Measurements from ENCODE around the gene BEST4.
"Not testable (repeated sequence)": the region's sequence is repeated elsewhere in the genome, so short reads cannot be mapped to it uniquely, and the experiment has no call there.

Gene BEST4

GRCh38 chr1:44819196-44819607, 31.2 kb upstream of the BEST4 start:
- no peak for DNase-seq

DNA sequence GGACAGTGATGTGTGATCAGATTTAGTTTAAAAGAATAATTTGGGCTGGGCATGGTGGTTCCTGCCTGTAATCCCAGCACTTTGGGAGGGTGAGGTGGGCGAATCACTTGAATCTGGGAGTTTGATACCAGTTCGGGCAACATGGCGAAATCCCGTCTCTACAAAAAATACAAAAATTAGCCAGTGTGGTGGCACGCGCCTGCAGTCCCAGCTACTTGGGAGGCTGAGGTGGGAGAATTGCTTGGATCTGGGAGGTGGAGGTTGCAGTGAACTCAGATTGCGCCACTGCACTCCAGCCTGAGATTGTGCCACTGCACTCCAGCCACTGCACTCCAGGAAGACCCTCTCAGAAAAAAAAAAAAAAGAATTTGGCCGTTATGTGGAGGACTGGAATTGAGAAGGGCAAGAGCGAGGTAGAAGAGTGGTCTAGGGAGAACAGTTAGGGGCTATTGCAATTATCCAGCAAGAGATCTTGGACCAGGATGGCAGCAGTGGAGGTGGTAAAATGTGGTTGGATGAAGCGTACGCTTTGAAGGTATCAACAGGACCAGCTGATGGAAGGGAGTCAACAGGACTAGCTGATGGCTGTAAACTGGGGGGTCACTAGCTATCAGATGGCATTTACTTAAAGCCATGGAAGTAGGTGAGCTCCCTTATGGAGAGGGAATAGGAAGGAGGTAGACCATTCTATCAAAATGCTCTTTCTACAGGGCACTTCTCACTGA, 30.0 kb upstream of the BEST4 start:
- no peak for DNase-seq

- no peak for DNase-seq
Observed at GRCh38 chr1:44817307-44817706, 29.3 kb upstream of the BEST4 start.

DNA sequence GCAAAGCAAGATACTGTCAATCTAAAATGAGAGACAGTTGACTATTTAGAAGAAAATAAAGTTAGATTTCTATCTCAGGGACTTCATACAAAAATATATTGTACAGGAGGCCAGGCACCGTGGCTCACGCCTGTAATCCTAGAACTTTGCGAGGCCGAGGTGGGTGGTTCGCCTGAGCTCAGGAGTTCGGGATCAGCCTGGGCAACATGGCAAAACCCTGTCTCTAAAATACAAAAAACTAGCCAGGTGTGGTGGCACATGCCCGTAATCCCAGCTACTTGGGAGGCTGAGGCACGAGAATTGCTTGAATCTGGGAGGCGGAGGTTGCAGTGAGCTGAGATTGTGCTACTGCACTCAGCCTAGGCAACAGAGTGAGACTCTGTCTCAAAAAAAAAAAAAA, 28.0 kb upstream of the BEST4 start:
- not testable (repeated sequence) for DNase-seq

GRCh38 chr1:44812822-44813543, 25.0 kb upstream of the BEST4 start:
- no peak for DNase-seq

DNA sequence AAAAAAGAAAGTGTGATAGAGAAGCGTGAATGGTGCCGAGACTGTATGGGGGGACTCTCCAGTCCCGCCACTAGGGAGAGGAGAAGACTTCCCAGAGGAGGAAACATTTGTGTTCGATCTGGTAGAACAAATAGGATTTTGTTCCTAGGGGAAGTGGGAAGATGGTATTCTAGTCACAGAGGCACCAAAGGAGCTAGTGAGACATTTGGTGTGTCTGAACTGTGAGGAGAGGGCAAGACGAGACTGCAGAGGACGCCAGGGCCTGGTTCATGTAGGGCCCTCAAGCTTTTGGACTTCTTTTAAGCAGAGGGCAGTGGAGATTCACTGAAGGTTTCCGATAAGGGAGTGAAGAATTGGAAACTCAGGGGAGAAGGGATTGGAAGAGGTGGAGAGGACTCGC, 23.3 kb upstream of the BEST4 start:
- DNase-seq, result no peak

DNA sequence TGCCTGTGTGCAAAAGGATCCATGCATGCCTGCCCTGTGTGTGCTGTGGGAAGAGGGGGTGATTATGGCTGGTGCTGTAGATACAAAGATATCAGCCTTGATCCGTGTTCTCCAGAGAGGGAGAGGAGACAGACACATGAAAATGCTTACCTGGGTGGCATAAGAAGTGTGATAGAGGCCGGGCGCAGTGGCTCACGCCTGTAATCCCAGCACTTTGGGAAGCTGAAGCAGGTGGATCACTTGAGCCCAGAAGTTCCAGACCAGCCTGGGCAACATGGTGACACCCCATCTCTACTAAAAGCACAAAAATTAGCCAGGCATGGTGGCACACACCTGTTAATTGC, 22.8 kb upstream of the BEST4 start:
- DNase-seq, result not testable (repeated sequence)

GRCh38 chr1:44810101-44810761, 22.3 kb upstream of the BEST4 start:
- no peak for DNase-seq

DNA sequence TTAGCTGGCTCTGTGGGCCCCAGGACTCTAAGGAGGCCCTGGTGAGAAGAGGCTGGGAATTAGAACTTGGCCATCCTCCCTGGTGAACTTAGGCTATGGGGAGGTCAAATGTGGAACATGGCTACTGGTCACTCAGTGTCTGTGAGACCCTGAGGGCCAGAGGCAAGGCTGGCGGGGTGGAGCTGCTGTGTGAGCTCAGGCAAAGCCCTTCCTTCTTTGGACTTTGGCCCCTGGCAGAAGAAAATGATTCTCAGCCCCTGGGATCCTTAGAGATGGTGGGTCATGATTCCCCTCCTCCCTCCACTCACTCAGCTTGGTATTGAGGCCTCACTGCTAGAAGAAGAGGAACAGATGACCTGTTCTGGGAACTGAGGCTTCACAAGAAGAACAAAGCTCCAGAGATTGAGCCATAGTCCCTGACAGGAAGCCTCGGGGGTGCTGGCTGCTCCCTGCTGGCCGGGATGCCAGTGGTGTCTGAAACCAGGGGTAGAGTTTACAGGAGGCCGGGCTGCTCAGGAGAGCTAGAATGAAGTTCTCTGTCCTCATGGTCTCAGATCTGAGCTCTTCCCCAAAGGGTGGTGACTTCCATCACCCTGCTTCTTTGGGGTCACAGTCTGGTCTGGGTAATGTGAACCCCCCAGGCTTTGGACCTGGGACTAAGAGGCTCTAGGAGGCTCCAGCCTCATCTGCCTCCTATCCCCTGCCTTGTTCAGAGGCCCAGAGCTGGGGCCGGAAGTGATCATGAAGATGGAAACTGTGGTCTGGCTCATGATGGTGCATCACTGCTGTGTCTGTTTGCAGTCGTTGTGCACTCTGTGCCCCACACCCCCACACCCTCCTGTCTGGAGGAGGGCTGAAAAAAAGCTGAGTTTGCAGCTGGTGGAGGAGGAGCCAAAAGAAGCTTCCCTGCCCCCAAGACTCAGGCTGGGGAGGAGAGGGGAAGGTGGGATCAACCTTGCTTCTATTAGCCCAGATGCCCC, 21.3 kb upstream of the BEST4 start:
- no peak for DNase-seq

DNA sequence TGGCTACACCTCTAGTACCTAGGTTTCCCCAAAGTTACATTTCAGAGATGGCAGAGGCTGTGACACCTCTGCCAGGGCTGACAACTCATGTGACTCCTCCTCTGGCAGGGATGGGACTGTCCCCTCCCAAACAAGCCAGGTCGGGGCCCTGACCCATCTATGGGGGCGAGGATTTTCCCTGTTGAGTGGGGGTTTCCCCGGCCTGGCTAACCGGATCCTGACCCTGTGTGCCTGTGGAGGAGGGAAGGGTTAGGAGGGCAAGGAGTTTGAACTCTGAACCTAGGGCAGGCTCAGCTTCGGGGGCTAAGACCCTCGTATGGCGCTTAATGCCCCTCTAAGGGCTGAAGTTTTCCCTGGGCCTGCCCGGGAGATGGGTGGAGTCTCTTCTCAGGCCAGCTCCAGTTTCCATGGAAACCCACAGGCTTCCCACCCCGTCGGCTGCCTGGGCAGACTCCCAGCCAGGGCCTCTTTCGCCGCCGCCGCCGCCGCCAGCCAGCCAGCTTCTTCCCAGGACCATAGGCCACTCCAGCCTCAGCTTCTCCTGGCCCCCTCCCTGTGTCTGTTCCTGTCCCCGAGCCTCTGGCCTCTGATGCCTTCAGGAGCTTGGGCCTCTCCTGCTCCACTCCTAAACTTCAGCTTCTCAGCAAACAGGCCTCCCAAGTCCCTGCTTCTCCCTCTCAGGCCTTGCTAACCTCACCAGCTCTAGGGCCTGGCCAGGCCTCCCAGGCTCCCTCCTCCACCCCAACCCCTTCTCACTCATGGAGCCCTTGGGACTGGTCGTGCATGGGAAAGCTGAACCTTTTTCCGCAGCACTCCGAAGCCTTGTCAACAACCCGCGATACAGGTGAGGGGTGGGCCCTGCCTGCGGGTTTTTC, 20.3 kb upstream of the BEST4 start, which contains the start of gene BTBD19:
Gene BTBD19 (plus strand): TSS at position 461 of the 875 bp plus-strand sequence. CDS start 298 bp downstream, at position 759.
- no peak for DNase-seq

- no peak for DNase-seq
Observed at GRCh38 chr1:44807364-44808062, 19.5 kb upstream of the BEST4 start.

DNA sequence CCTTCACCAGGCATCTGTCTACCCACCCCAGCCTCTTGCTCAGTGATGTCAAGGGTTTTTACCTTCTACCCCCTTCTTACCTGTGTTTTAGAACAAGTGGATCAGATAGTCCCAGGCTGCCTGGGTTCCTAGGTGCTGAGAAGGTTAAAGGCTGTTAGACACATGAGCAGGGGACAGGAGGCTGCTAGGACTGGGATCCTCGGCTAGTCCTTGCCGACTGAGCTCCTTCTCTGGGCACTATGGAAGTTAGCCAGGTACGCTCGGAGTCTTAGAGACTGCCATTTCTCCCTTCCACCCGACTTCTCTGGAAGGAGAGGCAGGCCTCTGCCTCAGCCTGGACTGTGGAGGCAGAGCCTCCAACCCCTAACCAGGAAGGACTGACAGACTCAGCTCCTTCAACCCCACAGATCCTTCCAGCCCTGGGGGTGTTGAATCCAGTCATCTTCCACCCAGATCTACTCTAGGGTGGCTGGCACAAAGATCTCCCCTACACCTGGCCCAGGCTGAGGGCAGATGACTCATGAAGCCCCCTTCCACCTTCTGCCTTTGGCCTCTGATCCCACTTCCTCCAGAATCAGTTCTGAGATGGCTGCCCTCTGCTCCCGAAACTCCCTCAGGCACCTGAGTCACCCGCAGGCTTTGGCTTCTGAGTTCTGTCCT, 18.9 kb upstream of the BEST4 start, which contains the start of gene DYNLT4:
Gene DYNLT4 (minus strand): TSS at position 648 of the 660 bp plus-strand sequence. CDS start 683 bp downstream, outside the sequence.
- DNase-seq, result no peak

- DNase-seq, result no peak
Observed at GRCh38 chr1:44806025-44806703, 18.2 kb upstream of the BEST4 start.

DNA sequence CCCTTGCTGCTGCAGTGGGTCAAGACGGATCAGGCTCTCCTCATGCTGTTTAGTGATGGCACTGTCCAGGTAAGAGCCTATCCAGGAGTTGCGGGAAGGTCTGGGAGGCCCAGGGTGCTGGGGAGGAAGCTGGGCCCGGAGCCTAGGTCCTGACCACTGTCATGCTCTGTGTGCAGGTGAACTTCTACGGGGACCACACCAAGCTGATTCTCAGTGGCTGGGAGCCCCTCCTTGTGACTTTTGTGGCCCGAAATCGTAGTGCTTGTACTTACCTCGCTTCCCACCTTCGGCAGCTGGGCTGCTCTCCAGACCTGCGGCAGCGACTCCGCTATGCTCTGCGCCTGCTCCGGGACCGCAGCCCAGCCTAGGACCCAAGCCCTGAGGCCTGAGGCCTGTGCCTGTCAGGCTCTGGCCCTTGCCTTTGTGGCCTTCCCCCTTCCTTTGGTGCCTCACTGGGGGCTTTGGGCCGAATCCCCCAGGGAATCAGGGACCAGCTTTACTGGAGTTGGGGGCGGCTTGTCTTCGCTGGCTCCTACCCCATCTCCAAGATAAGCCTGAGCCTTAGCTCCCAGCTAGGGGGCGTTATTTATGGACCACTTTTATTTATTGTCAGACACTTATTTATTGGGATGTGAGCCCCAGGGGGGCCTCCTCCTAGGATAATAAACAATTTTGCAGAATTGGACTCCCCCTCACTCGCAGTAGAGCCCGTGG, 17.5 kb upstream of the BEST4 start:
- no peak for DNase-seq

- no peak for DNase-seq
Observed at GRCh38 chr1:44803312-44804095, 15.5 kb upstream of the BEST4 start.

DNA sequence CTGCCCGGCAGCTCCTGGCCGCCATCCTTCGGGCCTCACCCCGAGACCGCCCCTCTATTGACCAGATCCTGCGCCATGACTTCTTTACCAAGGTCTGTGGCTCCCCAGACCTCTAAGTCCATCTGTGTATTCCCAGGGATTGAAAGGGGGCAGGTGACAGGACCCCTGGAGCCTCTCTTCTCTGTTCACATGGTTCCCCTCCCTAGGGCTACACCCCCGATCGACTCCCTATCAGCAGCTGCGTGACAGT, 15.0 kb upstream of the BEST4 start:
- no peak for DNase-seq

- peak; percentile 65 for DNase-seq
Observed at GRCh38 chr1:44802306-44803061, 14.5 kb upstream of the BEST4 start.
